Activated T-cell treated with anti-CD3 and anti-CD28 coated beads, Interleukin-2, amount 50 U/mL, for 72 hours (primary cell): ENCODE results near the gene SMG7. TPM values are rescaled to one million over a fixed set of nuclear protein-coding genes. Genes with fewer than 3 reads are reported as not detected.
A peak's percentile ranks its signal among the peaks of the same experiment; 100 is the strongest.

ENCODE experiments used
- ATAC-seq, 2 donors: fragments of 150-1000 bp; cut with Tn5 transposase; replicated peaks in 1 of 2; 2 replicates each; pipeline ENCODE4 v1.10.0; 2021; ENCODE audit warnings: moderate library complexity in 2 of 2, mild to moderate bottlenecking in 1 of 2
- DNase-seq, 2 donors: peaks; one replicate each; pipeline ENCODE4 v3.0.0; 2021 to 2022; ENCODE audit warnings: mixed read lengths in 1 of 2
- H3K27ac Mint-ChIP-seq: one replicate; pipeline ENCODE4 v1.8.0; 2022; ENCODE audit warnings: mild to moderate bottlenecking, moderate library complexity, mixed read lengths
- H3K27me3 Mint-ChIP-seq: one replicate; pipeline ENCODE4 v1.8.0; 2022; ENCODE audit warnings: low read depth, mixed read lengths
- H3K36me3 Mint-ChIP-seq, 2 donors: one replicate each; pipeline ENCODE4 v1.8.0; 2022; ENCODE audit warnings: mixed read lengths in 2 of 2, mild to moderate bottlenecking in 1 of 2; ENCODE audit not compliant: insufficient read depth in 2 of 2
- H3K4me1 Mint-ChIP-seq: one replicate; pipeline ENCODE4 v1.8.0; 2022; ENCODE audit warnings: low read depth, mixed read lengths
- H3K4me3 Mint-ChIP-seq, 2 donors: one replicate each; pipeline ENCODE4 v1.8.0; 2022; ENCODE audit warnings: mild to moderate bottlenecking in 2 of 2, mixed read lengths in 2 of 2, moderate library complexity in 2 of 2
- H3K9me3 Mint-ChIP-seq, 2 donors: one replicate each; pipeline ENCODE4 v1.8.0; 2022; ENCODE audit warnings: mixed read lengths in 2 of 2
- total RNA-seq, 2 donors: library from RNA; stranded (reverse); gene quantifications; one replicate each; pipeline ENCODE4 v1.2.3, GENCODE V29; 2022

SMG7 gene
- total RNA-seq, 2 donors from 2014 or later, result 57.9 to 69.8 TPM

DNA sequence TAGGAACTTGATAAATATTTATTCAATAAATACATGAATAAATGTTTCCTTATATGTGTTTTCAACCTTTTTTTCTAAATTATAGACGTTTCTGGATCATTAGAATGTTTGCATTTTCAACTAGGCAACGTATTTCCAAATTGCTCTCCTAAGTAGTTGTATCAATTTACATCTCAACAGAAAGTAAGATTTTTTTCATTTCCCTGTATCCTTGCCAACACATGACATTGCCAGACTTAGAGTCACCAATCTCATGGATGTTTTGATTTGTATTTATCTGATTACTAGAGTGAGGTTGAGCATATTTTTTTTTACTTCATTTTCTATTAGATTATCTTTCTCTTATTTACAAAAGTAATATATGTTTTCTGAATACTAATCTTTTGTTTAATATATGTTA is 22.2 kb upstream of the SMG7 start:
- Mint-ChIP-seq H3K4me1 (no peaks in the 10 kb centered on the region), H3K27ac (no peak overlapping the region), H3K36me3 (no peaks in the 10 kb centered on the region), H3K9me3 (no peaks in the 10 kb centered on the region), H3K4me3 (no peak overlapping the region), H3K27me3 (peaks cover 14% of the 10 kb centered on the region)
- no peak for ATAC-seq
- no peak for DNase-seq

GRCh38 chr1:183454377-183454776 is 17.9 kb upstream of the SMG7 start:
- Mint-ChIP-seq H3K4me3 (no peak overlapping the region), H3K9me3 (no peaks in the 10 kb centered on the region), H3K27me3 (peaks cover 37% of the 10 kb centered on the region), H3K4me1 (no peaks in the 10 kb centered on the region), H3K36me3 (no peaks in the 10 kb centered on the region), H3K27ac (no peak overlapping the region)
- DNase-seq (no peak), ATAC-seq (no peak)

- no peaks in the 10 kb centered on the region for H3K36me3 Mint-ChIP-seq
- no peaks in the 10 kb centered on the region for H3K9me3 Mint-ChIP-seq
- H3K27me3 Mint-ChIP-seq, result peaks cover 37% of the 10 kb centered on the region
- no peaks in the 10 kb centered on the region for H3K4me1 Mint-ChIP-seq
- ATAC-seq (no peak), DNase-seq (no peak)
- no peak overlapping the region for H3K4me3 Mint-ChIP-seq
- H3K27ac Mint-ChIP-seq, result no peak overlapping the region
These were observed 15.5 kb upstream of the SMG7 start for GRCh38 chr1:183456826-183457225.

GRCh38 chr1:183457449-183457848 is 14.8 kb upstream of the SMG7 start:
- ATAC-seq (no peak), DNase-seq (no peak)
- Mint-ChIP-seq H3K9me3 (no peaks in the 10 kb centered on the region), H3K36me3 (no peaks in the 10 kb centered on the region), H3K4me1 (no peaks in the 10 kb centered on the region), H3K27me3 (peaks cover 37% of the 10 kb centered on the region), H3K27ac (no peak overlapping the region), H3K4me3 (no peak overlapping the region)

DNA sequence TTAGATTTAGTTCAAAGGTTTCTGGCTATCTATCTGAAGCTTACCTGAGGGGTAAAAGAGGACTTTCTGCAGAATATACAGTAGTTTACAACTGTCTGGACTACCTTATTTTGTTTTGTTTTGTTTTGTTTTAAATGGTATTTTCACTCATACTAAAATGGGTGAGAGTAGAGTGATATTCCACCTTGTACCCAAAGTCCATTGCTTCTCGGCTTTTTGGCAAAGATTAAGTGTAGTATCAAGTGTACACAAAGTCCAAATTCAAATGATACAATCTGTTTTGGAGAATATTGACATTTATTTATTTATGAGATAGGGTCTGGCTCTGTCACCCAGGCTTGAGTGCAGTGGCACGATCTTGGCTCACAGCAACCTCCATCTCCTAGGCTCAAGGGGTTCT is 11.7 kb upstream of the SMG7 start:
- Mint-ChIP-seq H3K27me3 (peaks cover 23% of the 10 kb centered on the region), H3K36me3 (no peaks in the 10 kb centered on the region)

DNA sequence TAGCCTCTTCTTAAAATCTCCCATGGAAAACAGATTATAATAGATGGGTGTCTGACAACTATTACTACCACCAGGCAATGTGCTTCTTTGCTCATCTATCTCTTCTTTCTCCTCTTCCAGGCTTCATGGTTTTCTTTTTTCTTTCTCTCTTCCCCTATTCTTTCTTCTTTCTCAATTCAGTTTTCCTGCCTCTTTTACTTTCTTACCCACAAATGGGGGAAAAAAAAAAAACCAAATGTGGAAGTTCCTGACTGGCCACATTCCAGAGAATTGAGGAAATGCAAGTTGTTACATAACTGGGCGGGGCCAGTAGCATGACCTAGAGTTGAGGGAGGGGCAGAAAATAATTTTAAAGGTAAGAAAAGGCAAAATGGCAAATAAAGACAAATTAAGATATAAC is 10.9 kb upstream of the SMG7 start:
- Mint-ChIP-seq H3K27ac (no peak overlapping the region), H3K9me3 (no peaks in the 10 kb centered on the region), H3K4me1 (no peaks in the 10 kb centered on the region), H3K4me3 (no peak overlapping the region), H3K27me3 (peaks cover 15% of the 10 kb centered on the region), H3K36me3 (no peaks in the 10 kb centered on the region)
- no peak for DNase-seq
- no peak for ATAC-seq

More for the DNA sequence above, 11.7 kb upstream of the SMG7 start:
- Mint-ChIP-seq H3K9me3 (no peaks in the 10 kb centered on the region), H3K4me1 (no peaks in the 10 kb centered on the region), H3K27ac (no peak overlapping the region), H3K4me3 (no peak overlapping the region)
- DNase-seq (no peak), ATAC-seq (no peak)

DNA sequence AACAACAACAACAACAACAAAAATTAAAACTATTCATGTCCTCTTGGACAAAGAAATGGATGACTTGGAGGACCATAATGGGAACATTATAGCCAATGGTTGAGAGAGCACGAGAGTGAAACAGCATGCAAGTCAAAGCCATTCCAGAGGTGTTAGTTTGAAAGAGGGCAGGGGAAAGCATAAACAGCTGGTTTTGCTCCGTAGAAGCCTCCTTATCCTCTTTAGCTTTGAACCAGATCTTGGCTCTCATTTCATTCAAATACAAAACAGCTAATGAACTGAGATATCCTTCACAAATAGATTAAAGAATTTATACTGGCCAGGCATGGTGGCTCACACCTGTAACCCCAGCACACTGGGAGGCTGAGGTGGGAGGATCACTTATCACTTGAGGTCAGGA is 8.7 kb upstream of the SMG7 start:
- Mint-ChIP-seq H3K27me3 (peaks cover under 1% of the 10 kb centered on the region), H3K4me3 (no peak overlapping the region), H3K36me3 (no peaks in the 10 kb centered on the region), H3K9me3 (no peaks in the 10 kb centered on the region), H3K27ac (no peak overlapping the region), H3K4me1 (peaks cover 17% of the 10 kb centered on the region)
- ATAC-seq, result no peak
- no peak for DNase-seq

DNA sequence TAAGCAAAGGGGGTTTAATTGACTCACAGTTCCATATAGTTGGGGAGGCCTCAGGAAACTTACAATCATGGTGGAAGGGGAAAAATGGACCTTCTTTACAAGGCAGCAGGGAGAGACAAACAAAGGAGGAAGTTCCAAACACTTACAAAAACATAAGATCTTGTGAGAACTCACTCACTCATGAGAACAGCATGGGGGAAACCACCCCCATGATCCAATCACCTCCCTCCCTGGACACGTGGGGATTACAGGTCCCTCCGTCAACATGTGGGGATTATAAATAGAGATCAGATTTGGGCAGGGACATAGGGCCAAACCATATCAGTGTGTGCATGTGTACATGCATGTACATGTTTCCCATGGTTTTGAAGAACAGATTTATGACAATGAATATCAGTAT is 5.5 kb upstream of the SMG7 start:
- H3K36me3 Mint-ChIP-seq, result no peaks in the 10 kb centered on the region
- ATAC-seq (no peak), DNase-seq (no peak)
- no peak overlapping the region for H3K27ac Mint-ChIP-seq
- peaks cover 23% of the 10 kb centered on the region for H3K4me1 Mint-ChIP-seq
- H3K27me3 Mint-ChIP-seq, result no peaks in the 10 kb centered on the region
- no peak overlapping the region for H3K4me3 Mint-ChIP-seq
- no peaks in the 10 kb centered on the region for H3K9me3 Mint-ChIP-seq

- H3K27me3 Mint-ChIP-seq, result no peaks in the 10 kb centered on the region
- no peaks in the 10 kb centered on the region for H3K36me3 Mint-ChIP-seq
- peaks cover 23% of the 10 kb centered on the region for H3K4me1 Mint-ChIP-seq
- no peak overlapping the region for H3K27ac Mint-ChIP-seq
- H3K4me3 Mint-ChIP-seq, result no peak overlapping the region
- no peak for DNase-seq
- no peaks in the 10 kb centered on the region for H3K9me3 Mint-ChIP-seq
- no peak for ATAC-seq
These were observed 4.6 kb upstream of the SMG7 start for GRCh38 chr1:183467687-183468086.

DNA sequence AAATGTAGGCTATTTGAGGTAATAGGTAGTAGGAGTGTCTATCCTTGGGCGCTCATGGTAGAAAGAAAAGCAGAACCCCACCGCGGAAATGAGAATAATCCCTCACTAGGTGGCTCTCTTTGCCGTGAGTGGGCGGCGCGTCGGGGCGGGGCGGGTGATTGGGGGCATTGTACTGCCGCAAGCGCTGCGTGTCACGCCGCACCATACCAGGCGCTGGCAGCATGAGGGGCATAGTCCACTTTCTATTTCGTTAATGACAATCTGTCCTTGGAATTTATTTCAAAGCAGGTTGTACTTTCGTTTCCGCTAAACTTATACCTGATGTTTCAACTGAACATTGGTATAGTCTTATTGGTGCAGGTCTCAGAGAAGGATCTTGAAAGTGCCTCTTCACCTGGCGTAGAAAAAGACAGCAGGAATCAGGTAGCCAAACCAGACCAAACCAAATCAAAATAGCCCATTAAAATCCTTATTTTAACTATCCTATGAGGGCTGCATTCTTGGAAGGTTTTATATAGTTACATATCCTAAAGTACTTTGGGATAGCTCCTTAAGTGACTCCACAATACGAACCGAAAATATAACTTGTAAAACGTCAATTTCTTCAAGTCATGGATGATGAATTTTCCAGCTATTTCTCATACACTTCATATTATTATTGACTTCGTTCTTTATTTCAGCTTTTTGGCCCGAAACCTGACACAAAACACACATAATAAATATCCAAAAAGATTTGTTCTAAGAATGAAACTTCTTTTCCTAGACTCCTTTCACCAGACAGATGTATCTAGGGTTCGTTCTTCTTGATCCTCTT is 1.9 kb upstream of the SMG7 start:
- ATAC-seq (peak; percentile 46 to 51), DNase-seq (peak; percentile 92 to 93)
- Mint-ChIP-seq H3K27ac (peak overlapping the region; percentile 96), H3K4me3 (peak overlapping the region; percentile 95 to 97), H3K4me1 (peaks cover 38% of the 10 kb centered on the region), H3K9me3 (no peaks in the 10 kb centered on the region), H3K36me3 (peaks cover 3 to 4% of the 10 kb centered on the region in 2 donors), H3K27me3 (no peaks in the 10 kb centered on the region)

DNA sequence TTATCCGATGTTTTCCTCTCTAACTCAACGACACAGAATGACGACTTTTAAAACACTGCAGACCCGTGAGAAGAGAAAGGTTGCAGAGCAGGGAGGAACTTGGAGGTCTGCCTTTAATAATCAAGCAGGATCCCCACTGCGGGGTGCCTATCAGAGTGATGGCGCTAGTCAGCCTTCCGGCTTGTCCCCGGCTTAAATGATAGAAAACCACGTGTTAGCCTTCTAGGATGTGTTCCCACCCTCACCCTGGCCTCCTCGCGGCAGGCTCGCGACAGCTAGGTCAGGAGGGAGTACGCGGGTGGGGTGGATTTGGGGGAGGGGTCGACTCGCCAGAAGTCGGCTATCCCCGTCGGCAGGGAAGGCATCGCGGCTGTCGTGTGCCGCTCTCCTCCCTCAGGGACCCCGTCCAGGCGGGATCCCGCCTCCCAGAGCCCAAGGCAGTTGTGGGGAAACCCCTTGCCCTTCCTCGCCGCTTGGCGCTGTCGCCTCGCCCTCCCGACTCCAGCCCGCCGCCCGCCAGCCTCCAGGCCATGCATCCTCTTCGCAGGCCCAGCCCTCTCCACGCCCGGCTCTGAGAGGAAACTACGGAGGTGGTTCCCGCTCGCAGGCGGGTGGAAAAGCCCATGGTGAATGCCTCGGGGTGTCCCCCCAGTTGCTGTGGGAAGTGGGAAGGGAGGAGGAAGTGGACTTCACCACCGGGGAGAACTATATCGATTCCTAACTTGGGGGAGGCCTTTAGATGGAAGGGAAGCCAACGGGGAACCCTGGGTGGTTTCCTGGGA is 1.1 kb upstream of the SMG7 start:
- peaks cover 3 to 4% of the 10 kb centered on the region in 2 donors for H3K36me3 Mint-ChIP-seq
- DNase-seq (peak; percentile 73 to 76), ATAC-seq (peak; percentile 40 to 41)
- H3K9me3 Mint-ChIP-seq, result no peaks in the 10 kb centered on the region
- no peaks in the 10 kb centered on the region for H3K27me3 Mint-ChIP-seq
- H3K27ac Mint-ChIP-seq, result peak overlapping the region; percentile 96
- H3K4me1 Mint-ChIP-seq, result peaks cover 38% of the 10 kb centered on the region
- H3K4me3 Mint-ChIP-seq, result peak overlapping the region; percentile 95 to 97

DNA sequence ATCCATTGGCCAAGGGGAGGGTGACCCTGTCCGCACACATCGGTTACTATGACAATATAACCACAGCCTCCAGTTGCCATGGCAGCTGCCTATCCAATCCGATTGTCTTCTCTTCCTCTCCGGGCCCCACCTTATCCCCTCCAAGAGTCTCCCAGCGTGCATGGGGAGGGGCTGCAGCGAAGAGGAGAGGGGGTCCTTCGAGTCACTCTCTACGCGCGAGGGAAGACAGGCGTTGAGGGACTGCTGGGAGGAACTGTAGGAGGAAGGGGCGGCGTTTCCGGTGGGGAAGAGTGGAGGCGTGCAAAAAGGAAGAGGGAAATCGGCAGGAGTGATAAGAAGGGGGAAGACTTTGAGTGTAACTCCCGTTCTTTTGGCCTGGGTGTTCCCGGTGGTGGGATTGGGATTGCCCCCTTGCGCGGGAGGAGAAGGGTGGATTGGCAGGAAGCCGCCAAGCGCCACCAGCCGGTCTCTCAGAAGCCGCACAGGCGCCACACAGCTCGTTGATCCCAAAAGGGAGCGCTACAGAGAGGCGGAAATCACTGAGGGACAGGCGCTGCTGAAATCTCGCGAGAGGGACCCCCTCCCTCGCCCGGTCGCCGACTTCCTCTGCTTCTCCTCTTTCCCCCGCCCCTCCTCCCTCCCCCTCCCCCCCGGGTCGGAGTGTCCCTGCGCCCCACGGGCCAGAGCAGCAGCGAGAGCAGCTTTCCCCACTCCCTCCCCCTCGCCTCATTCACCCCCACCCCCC is 384 bp upstream of the SMG7 start:
- Mint-ChIP-seq H3K4me3 (peak overlapping the region; percentile 95 to 97), H3K27ac (peak overlapping the region; percentile 95), H3K4me1 (peaks cover 33% of the 10 kb centered on the region), H3K27me3 (no peaks in the 10 kb centered on the region), H3K36me3 (peaks cover 3 to 4% of the 10 kb centered on the region in 2 donors), H3K9me3 (no peaks in the 10 kb centered on the region)
- ATAC-seq (peak; percentile 67 to 68), DNase-seq (peak; percentile 93 to 96)

GRCh38 chr1:183473217-183473536 is 878 bp downstream of the SMG7 start:
- H3K36me3 Mint-ChIP-seq, result peaks cover 3 to 4% of the 10 kb centered on the region in 2 donors
- DNase-seq (no peak), ATAC-seq (no peak)
- no peaks in the 10 kb centered on the region for H3K9me3 Mint-ChIP-seq
- H3K27me3 Mint-ChIP-seq, result no peaks in the 10 kb centered on the region
- H3K27ac Mint-ChIP-seq, result peak overlapping the region; percentile 95
- H3K4me3 Mint-ChIP-seq, result peak overlapping the region; percentile 95 to 97
- peaks cover 25% of the 10 kb centered on the region for H3K4me1 Mint-ChIP-seq
